GM18870 (cell line): Measurements from ENCODE around the gene MYT1.

Source experiments
- ATAC-seq: cut with Tn5 transposase; IDR thresholded peaks from one replicate; pipeline ENCODE4 v1.9.1; 2021; ENCODE audit warnings: moderate library complexity; ENCODE audit not compliant: unreplicated experiment

Gene MYT1

DNA sequence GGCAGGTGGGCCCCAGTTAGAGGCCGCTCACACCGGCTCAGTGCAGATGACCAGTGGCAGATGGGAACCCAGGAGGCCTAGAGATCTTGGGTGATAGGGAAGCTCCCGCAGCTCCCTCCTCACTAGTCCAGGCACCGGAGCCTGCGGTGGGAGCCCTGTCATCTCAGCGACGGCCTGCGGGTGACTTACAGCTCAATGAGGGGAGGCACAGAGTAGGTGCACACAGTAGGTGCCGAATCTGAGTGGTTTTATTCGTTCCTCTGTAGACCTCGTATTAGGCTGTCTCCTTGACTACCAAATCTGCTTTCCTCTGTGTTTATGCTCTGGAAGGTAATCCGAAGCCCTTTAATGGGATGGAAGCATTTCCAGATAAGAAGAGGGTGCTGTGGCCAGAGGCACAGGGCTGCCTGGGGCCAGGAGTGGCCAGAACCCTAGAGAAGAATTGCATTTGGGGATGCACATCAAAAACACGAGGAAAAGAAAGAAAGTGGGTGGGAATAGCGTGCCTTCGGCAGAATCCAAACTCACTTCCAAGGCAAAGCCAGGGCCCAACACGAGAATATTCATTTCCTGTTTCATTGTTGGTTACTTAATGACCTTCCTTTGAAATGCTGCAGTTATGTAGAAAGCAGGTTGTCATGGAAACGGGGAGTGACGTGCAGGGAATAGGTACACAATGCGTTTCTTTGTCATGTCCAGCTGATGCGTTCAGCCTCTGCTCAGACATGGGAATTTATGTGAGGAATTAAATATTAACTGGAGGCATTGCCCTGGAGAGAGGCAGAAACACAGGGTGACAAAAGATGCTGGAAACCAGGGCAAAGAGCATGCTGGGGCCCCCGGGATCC is 24.7 kb downstream of the MYT1 start:
- ATAC-seq = no peak

DNA sequence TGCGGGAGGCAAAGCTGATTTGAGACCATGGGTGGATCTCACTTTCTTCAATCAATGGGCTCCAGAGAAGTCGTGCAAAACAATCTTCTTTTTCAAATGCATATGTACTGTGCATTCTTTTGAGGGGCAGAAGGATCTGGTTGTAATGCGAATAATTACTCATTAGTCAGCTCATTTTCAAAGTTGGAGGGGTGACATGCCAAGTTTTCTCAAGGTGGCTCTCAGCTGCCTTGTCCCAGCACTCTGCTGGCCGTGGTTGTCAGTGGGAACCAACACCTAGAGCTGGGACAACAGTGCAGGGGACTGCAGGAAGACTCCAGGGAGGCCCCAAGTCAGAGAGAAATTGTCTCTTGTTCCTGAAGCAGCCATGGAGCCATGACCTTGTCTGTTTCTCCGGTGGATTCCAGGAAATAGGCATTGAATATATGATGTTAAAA is 25.3 kb downstream of the MYT1 start:
- ATAC-seq = no peak

DNA sequence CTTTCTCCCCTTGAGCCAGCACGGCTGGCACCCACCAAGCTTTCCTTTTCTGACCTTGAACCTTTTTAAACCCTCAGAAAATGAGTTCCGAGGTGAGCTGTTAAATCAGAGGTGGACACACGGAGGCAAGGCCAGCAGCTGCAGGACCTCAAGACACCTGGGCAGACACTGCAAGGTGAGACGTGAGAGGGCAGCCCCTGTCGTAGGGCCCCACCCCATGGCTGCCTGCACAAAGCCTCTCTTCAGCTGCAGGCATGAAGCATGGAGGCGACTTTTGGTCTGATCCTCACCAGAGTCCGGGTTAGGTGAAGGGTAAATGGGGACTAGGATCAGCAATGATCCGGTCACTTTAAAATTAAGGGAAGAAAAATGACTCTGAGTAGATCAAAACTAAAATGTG is 25.7 kb downstream of the MYT1 start:
- no peak for ATAC-seq

DNA sequence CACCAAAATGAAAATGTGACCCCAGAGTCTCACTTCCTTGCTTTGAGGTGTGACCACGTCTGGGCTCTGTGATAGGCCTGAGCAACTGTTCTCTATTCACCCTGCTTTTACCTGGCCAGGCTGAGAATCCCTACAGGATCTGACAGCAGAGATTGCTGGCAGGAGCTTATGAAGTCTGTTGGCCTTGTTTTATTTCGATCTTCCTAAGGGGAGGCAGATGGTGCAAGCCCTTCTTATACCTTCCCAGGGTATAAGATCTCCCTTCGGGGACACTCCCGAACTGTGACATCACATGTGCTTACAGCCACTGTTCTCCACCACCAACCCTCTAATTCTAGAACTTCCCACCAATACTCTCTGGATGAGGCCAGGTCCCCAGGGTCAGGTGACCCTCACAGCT is 26.8 kb downstream of the MYT1 start:
- no peak for ATAC-seq

DNA sequence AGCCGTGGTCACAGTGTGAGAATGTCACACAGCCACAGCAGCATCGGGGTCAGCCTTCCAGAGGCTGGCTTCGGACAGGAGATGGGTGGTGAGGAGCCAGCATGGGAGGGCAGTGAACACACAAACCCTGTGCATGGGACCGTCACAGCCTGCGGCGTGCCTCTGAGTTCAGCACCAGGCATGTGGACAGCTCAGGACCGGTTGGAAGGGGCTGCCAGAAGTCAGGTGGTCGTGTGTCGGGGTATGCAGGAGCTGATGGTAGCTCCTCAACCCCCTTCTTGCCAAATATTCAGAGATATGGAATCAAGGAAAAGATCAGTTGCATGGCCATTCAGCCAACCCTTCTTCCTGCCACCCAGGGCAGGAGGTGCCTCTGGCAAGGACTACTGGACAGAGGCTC is 28.2 kb downstream of the MYT1 start:
- ATAC-seq = no peak

DNA sequence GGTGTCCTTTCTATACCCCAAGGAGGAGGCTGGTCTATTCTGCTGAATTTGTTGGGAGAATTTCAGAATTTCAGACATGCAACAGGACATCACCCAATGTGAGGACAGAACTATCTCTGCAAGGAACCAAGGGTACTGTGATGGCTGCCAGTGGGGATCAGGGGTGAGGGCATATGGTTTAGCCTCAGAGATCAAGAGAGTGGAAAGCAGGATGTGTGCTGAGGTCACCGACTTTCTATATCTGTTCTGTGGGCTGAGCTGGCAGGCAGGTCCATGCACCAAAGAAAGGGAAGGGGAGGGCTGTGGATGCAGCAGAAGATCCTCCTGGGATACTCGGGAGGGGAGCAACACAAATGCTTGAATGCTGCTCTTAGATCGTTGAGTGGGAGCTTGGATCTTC is 28.8 kb downstream of the MYT1 start:
- no peak for ATAC-seq

DNA sequence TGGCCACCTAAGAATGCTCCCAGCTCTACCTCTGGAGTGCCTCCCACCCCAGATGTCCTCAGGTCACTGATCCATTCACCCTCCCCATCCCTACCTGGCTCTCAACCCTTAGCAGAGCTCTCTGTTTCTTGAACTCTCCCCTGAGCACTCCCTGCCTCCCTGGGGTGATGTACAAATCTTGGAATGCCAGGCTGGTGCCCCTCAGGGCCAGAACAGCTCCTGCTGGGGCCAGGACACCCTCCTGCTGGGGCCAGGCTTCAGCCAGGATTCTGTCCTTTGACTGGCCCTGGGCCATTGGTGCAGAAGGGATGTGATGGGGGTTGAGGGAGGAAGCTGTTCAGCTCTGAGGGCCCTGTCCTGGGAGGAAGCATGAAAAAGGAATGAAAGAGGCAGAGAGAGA is 30.0 kb downstream of the MYT1 start:
- no peak for ATAC-seq

DNA sequence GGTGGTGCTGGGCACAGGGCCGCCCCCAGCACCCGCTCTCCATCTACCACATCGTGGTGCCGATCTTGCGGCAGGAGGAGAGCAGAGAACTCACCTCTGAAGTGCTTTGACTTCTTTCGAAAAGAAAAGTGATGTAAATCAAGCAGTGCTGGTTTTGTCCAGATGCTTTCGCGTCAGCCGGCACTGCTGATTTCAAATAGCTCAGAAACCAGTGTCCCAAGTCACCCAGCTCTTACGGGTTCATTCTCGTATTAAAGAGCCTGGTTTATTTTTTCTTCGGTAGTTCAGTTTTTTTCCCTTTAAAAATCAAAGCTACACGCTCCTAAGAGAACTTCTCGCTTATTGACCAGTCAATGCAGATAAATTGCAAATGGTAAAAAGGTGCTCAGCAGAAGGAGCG is 32.1 kb downstream of the MYT1 start:
- ATAC-seq = no peak

DNA sequence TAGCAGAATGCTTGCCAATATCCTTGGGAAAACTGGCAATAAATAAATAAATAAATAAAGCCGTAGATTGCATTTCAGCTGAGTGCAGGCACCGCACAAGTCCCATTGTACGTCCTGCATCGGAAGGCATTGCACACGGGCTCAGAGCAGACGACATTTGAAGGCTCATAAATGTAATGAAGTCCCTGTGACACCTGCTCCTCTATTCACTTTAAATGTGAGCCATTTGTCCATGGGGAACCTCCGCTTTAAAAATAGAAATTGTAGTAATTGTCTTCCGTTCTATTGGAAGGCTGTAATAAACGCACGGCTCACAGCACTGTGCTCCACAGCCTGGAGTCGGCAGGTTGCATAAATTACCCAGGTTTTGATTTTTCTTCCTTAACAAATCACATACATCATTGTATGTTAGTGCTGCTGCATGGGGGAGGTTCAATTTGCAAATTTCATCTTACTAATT is 32.6 kb downstream of the MYT1 start:
- ATAC-seq = no peak

DNA sequence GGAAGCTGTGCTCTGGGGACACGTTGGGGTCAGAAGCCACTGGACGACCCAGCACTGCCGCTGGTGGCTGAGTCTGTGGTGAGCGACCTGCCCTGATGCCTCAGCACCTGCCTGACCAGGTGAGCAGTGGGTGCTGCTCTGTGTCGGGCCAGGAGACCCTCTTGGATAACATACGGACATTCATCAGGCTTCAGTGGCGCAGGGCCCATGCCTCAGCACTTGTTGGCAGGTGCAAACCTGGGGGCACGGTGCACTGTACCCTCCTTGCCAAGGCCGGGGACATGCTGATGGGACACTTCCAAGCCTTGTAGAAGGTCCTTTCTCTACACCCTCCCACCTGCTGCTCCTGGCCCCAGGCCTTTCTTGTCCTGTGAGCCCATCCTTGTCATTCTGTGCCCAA is 34.1 kb downstream of the MYT1 start:
- no peak for ATAC-seq

DNA sequence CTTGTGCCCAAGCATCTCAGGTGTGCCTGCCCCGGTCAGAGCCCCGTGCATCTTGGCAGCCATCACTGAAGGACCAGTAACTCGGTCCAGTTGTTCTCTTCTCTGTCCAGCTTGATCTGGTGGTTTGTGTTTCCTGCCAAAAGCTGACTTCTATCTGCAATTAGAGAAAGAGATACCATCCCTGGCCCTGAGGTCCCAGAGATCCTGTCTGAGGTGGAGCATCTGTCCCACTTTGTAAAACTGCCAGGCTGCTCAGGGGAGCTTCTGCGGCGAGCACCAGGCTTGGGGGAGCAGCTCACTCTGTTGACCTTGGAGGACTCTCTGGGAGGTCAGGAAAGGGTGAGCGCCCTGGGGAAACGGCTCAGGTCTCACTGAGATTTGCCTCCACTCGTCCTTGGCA is 35.1 kb downstream of the MYT1 start:
- ATAC-seq = no peak

DNA sequence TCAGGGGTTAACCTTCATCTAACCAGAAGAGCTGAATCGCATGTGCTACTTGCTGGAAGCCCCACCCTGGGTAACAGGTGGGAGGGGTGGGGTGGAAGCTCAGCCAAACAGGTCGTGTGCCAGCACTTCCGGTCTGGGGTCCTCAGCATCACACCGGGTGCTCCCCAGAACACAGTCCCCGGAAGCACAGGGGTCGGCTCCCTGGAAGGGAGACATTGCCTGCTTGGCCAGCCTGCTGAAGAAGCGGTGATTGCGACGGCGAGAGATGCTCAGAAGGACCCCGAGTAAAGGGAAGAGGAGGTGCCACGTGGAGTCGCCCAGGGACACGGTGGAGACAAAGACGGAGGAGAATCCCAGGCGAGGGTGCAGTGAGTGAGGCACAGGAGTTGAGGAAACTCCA is 36.5 kb downstream of the MYT1 start:
- ATAC-seq = no peak

DNA sequence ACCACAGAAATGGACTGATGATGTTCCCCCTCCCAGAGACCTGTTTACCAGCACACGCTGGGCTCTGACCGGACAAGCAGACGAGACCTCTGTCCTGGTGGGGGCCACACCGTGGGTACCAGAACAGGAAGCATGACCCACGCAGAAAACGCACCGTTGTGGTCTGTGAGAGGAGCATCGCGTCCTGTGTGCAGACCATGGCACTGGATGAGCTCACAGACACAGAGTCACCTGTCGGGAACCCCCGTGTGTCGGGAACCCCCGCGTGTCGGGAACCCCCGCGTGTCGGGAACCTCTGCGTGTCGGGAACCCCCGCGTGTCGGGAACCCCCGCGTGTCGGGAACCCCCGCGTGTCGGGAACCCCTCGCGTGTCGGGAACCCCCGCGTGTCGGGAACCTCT is 37.4 kb downstream of the MYT1 start:
- no peak for ATAC-seq

DNA sequence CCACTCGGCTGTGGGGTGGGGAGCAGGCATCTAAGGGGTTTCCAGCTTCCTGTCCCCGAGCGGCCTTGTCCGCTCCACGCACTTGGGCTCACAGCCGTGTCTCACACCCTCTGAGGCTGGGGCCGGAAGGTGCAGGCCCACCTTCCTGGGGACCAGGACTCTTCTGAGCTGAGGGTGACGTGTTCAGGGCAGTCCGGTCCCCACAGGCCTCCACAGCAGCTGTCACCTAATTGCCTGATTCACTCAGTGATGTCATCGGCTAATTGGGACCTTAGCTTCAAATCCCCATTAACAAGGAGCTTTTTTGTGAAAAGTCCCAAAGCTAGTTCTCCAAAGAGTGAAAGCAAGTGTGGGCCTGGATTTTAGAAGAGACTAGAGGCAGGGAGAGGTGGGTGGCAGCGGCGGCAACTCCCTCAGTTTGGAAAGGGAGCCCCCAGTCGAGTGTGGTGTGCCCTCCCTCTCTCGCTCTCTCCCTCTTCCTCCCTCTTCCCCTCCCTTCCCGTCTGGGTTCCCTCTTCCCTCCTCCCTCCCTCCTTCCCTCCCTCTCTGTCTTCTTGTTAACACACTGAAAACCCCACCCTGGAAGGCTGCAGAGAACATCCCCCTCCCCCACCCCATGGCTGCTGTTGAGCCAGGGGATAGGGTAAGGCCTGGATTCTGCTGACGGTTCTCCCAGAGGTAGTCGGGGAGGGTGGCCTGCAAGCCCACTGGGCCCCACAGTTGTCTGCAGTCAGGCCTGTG is 39.0 kb downstream of the MYT1 start:
- no peak for ATAC-seq

DNA sequence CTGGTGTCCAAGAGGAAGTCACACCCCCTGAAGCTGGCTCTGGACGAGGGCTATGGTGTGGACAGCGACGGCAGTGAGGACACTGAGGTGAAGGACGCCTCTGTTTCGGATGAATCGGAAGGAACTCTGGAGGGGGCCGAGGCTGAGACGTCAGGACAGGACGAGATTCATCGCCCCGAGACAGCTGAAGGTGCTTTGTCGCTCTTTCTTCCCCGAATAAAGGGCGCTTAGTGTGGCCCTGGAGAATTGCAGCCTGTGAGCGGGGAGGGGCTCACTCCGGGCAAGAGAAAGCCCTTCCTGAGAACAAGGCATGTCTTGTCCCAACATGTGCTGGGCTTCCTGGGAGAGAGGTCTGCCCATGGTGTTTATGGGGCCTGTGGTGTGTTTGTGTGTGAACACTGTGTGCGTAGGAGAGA is 41.4 kb downstream of the MYT1 start:
- no peak for ATAC-seq

DNA sequence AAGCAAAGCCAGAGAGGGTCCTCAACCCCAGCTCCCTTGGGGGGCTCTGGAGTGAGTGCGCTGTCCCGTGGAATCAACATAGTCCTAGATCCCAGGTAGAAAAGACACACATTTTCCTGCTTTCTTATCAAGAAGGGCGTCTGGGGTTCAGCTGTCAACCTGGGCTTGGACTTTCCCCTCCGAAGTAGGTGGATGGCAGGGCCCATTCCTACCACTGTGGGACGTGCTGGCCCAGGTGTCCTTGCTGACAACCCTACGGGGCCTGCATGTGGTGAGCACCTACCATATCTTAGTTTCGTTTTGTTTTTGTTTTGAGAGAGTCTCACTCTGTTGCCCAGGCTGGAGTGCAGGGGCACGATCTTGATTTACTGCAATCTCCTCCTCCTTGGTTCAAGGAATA is 42.4 kb downstream of the MYT1 start:
- no peak for ATAC-seq

DNA sequence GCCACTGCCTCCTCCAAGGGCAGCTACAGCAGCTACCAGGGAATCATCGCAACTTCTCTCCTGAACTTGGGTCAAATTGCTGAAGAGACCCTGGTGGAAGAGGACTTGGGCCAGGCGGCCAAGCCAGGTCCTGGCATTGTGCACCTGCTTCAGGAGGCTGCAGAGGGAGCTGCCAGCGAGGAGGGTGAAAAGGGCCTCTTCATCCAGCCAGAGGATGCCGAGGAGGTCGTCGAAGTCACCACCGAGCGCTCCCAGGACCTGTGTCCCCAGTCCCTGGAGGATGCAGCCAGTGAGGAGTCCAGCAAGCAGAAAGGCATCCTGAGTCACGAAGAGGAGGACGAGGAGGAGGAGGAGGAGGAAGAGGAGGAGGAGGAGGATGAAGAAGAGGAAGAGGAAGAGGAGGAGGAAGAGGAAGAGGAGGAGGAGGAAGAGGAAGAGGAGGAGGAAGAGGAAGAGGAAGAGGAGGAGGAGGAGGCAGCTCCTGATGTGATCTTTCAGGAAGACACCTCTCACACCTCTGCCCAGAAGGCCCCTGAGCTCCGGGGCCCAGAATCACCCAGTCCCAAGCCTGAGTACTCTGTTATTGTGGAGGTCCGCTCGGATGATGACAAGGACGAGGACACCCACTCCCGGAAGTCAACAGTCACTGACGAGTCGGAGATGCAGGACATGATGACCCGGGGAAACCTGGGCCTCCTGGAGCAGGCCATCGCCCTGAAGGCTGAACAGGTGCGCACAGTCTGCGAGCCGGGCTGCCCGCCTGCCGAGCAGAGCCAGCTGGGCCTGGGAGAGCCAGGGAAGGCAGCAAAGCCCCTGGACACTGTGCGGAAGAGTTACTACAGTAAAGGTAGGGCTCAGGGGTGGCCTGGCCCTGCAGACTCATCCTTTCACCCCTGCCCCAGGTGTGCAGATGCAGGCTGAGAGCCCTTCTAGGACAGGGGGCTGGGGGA is 43.7 kb downstream of the MYT1 start:
- ATAC-seq = no peak

DNA sequence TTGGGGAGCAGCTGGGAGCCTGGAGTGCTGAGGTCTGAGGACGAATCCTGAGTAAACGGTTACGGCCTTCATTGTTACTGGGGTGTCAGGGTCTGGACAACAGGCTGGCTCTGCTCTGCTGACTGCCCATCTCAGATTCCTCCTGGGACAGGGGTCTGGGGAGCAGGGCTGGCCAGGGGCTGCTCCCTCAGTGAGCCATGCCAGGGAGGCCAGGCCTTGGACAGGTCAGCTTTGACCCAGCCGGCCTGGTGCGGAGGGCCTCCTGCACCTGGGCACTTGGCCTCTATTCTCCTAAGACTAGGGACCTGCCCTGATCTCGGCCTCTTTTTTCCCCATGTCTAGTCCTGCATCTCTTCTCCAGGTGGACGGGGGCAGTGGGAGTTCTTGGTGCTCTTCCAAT is 44.9 kb downstream of the MYT1 start:
- no peak for ATAC-seq

DNA sequence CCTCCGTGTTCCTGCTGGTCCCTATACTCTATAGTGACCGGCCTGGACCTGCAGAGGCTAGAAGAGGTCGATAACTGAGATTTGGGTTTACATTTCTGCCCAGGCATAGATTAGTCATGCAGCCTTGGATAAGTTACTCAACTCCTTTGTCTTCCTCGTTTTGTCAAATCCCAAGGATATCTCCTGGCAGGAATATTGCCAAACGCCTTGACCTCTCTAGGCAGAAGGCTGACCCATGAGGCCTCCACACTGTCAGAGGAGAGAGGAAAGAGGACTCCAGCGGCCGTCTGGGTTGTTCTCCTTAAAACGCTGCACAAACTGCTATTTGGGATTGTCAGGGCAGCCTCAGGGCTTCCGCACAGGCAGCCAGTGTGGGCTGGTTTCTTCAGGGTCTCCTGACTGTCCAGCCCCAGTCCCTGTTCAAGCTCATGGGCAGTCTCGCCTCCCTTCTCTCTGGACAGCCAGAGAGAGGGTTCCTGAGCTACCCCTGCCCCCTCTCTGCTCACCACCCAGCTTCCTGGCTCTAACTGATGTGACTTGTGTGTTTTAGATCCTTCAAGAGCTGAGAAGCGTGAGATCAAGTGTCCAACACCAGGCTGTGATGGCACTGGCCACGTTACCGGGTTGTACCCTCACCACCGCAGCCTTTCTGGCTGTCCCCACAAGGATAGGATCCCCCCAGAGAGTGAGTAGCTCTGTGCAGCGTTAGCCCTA is 46.6 kb downstream of the MYT1 start:
- no peak for ATAC-seq

DNA sequence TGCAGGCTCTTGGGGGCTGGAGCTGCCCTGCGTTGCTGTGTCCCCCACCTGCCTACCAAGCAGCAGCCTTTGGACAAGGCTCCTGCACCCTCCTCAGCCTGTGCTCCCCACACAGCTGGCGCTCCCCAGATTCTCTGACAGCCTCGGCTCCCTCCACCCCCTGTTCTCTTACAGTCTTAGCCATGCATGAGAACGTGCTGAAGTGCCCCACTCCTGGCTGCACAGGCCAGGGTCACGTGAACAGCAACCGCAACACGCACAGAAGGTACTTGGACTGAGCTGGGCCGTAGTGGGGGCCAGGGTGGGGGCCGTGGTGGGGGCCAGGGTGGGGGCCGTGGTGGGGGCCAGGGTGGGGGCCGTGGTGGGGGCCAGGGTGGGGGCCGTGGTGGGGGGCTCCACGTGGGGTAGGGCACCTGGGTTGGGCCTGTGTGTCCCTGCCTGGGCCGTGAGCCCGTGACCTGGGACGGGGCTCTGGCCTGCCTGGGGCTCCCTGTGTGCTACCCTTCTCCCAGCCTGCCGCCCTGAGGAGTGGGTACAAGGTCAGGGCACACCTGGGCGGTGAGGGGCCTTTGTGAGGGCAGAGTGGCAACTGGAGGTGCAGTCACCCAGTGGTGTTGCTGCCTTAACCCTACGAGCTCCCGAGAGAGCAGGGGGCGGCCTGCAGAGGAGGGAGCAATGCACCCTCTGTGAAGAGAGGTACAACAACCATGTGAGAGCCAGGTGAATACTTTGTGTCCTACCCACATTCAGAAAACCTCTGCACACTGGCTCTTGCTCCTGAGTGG is 47.8 kb downstream of the MYT1 start:
- no peak for ATAC-seq
